DMS53 treated with DMSO at 0.1 percent for 48 hours (cell line): ENCODE data around the gene SNRPD3.
"Not testable (repeated sequence)": the region's sequence is repeated elsewhere in the genome, so short reads cannot be mapped to it uniquely, and the experiment has no call there.

Experiments
- DNase-seq: peaks from one replicate; lab custom pipeline; 2025; ENCODE audit not compliant: unreplicated experiment; lab: John Stamatoyannopoulos, UW

SNRPD3 gene

GRCh38 chr22:24607429-24607983 lies 51.7 kb downstream of the SNRPD3 start:
- peak; percentile 42 for DNase-seq

DNA sequence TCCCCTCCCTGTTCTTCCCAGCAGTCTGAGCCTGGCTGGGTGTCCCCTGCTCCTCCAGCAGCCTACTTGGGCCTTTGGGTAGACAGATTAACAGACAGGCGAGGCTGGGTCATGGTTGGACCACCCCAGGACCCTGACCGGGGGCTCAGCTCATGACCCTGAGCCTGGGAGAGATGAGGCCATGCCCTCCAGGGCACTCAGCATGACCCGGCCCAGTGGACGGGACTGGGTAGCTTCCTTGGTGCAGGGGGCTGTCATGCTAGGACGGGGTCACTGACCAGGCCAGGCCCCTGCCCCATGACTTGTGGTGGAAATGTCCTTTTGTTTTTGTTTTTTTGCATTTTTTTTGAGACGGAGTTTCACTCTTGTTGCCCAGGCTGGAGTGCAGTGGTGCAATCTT lies 52.5 kb downstream of the SNRPD3 start:
- DNase-seq, result not testable (repeated sequence)

DNA sequence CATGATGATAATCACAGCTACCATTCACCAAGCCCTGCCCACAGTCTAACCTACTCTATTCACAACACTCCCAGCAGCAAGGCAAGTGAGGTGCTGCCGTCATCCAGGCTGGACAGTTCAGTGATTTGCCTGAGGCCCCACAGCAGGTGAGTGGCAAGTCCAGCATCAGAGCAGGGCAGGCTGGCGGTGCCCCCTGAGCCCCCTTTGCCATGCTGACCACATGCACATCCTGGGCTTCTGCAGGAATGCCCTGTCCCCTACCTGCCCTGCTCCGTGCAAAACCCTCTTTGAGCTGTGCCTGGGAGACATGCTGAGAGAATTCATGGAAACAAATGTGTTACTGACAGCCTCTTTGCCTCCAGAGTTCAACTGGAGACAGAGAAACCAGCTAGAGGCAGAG lies 54.1 kb downstream of the SNRPD3 start:
- DNase-seq, result not testable (repeated sequence)

- not testable (repeated sequence) for DNase-seq
Measured at GRCh38 chr22:24614794-24615193, 59.0 kb downstream of the SNRPD3 start.

GRCh38 chr22:24621244-24621643 lies 65.4 kb downstream of the SNRPD3 start:
- DNase-seq, result not testable (repeated sequence)

DNA sequence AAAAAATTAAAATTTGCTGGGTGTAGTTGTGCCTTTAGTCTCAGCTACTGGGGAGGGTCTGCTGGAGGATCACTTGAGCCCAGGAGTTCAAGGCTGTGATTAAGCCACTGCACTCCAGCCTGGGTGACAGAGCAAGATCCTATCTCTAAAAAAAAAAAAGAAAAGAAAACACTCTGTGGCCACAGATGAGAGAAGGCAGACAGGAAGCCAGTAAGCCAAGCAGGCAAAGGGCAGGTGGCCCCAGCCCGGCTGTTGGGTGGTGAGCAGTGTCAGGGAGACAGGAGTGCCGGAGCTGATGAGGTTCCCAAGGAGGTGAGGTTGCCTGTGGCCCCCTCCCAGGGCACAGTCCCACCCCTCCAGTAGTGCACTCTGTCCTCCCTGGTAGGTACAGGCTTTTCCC lies 66.8 kb downstream of the SNRPD3 start:
- DNase-seq, result not testable (repeated sequence)
